H9 (cell line): ENCODE data around the gene HS6ST1. TPM values are rescaled to one million over a fixed set of nuclear protein-coding genes. Genes with fewer than 3 reads are reported as not detected.
A peak's percentile ranks its signal among the peaks of the same experiment; 100 is the strongest.

Source experiments
- DNase-seq: peaks from one replicate; pipeline ENCODE4 v3.0.0-alpha.2; 2017
- H2AFZ ChIP-seq: one replicate; pipeline ENCODE4 v1.6.1; 2013; ENCODE audit warnings: mild to moderate bottlenecking, low read length, control low read depth, moderate library complexity
- H2AK5ac ChIP-seq: 2 replicates; pipeline ENCODE4 v1.6.1; 2013; ENCODE audit warnings: low read length, control low read depth, mixed read lengths; ENCODE audit not compliant: insufficient read length
- H2BK120ac ChIP-seq: one replicate; pipeline ENCODE4 v1.6.1; 2013; ENCODE audit warnings: low read depth, mild to moderate bottlenecking, low read length, control low read depth, inconsistent platforms; ENCODE audit not compliant: poor library complexity, severe bottlenecking
- H2BK12ac ChIP-seq: 2 replicates; pipeline ENCODE4 v1.6.1; 2013; ENCODE audit warnings: low read length, control low read depth, mixed read lengths, low read depth; ENCODE audit not compliant: insufficient read length
- H2BK15ac ChIP-seq: 2 replicates; pipeline ENCODE4 v1.6.1; 2013; ENCODE audit warnings: low read depth, low read length, control low read depth
- H2BK20ac ChIP-seq: one replicate; pipeline ENCODE4 v1.6.1; 2013; ENCODE audit warnings: low read depth, mild to moderate bottlenecking, low read length, control low read depth, inconsistent platforms; ENCODE audit not compliant: poor library complexity, severe bottlenecking
- H2BK5ac ChIP-seq: 2 replicates; pipeline ENCODE4 v1.6.1; 2013; ENCODE audit warnings: low read length, control low read depth, mixed read lengths; ENCODE audit not compliant: insufficient read length
- H3K14ac ChIP-seq: 2 replicates; pipeline ENCODE4 v1.6.1; 2013; ENCODE audit warnings: low read length, control low read depth; ENCODE audit not compliant: insufficient read depth
- H3K18ac ChIP-seq: 2 replicates; pipeline ENCODE4 v1.6.1; 2013; ENCODE audit warnings: low read depth, mild to moderate bottlenecking, mixed read lengths, low read length, control low read depth; ENCODE audit not compliant: insufficient read length
- H3K23ac ChIP-seq: 2 replicates; pipeline ENCODE4 v1.6.1; 2013; ENCODE audit warnings: low read length, control low read depth, mixed read lengths, low read depth; ENCODE audit not compliant: insufficient read length
- H3K23me2 ChIP-seq: 2 replicates; pipeline ENCODE4 v1.6.1; 2013; ENCODE audit warnings: low read depth, mild to moderate bottlenecking, mixed read lengths, low read length, control low read depth; ENCODE audit not compliant: insufficient read length, poor library complexity, severe bottlenecking
- H3K27ac ChIP-seq: 2 replicates; pipeline ENCODE4 v1.5.1; 2013; ENCODE audit warnings: low read length, control low read depth, mixed read lengths, low read depth; ENCODE audit not compliant: insufficient read length
- H3K27me3 ChIP-seq: 2 replicates; pipeline ENCODE4 v1.6.1; 2013; ENCODE audit warnings: low read length, control low read depth, inconsistent platforms; ENCODE audit not compliant: insufficient read depth
- H3K4ac ChIP-seq: 2 replicates; pipeline ENCODE4 v1.6.1; 2013; ENCODE audit warnings: low read depth, mild to moderate bottlenecking, control low read depth, inconsistent platforms, low read length, moderate library complexity
- H3K4me1 ChIP-seq: 2 replicates; pipeline ENCODE4 v1.6.1; 2013; ENCODE audit warnings: low read length, control low read depth, inconsistent platforms; ENCODE audit not compliant: insufficient read depth
- H3K4me2 ChIP-seq: 2 replicates; pipeline ENCODE4 v1.6.1; 2013; ENCODE audit warnings: low read length, control low read depth, mixed read lengths; ENCODE audit not compliant: insufficient read length, insufficient read depth
- H3K56ac ChIP-seq: 2 replicates; pipeline ENCODE4 v1.6.1; 2013; ENCODE audit warnings: low read depth, mild to moderate bottlenecking, mixed read lengths, low read length, control low read depth; ENCODE audit not compliant: insufficient read length
- H3K79me1 ChIP-seq: 2 replicates; pipeline ENCODE4 v1.6.1; 2013; ENCODE audit warnings: low read depth, mild to moderate bottlenecking, moderate library complexity, low read length, control low read depth, inconsistent platforms; ENCODE audit not compliant: insufficient read depth, poor library complexity, severe bottlenecking
- H3K79me2 ChIP-seq: 2 replicates; pipeline ENCODE4 v1.6.1; 2013; ENCODE audit warnings: low read length, control low read depth, inconsistent platforms; ENCODE audit not compliant: insufficient read depth
- H3K9ac ChIP-seq: 2 replicates; pipeline ENCODE4 v1.6.1; 2013; ENCODE audit warnings: low read length, control low read depth, mixed read lengths; ENCODE audit not compliant: insufficient read length; ENCODE audit errors: extremely low read depth
- H3K9me3 ChIP-seq: one replicate; pipeline ENCODE4 v1.6.1; 2013; ENCODE audit warnings: low read depth, low read length, inconsistent platforms; ENCODE audit not compliant: control insufficient read depth
- H3T11ph ChIP-seq: one replicate; pipeline ENCODE4 v1.6.1; 2013; ENCODE audit warnings: mild to moderate bottlenecking, low read length, control low read depth, inconsistent platforms
- H4K20me1 ChIP-seq: one replicate; pipeline ENCODE4 v1.6.1; 2013; ENCODE audit not compliant: control insufficient read depth, insufficient read length, insufficient read depth
- H4K5ac ChIP-seq: 2 replicates; pipeline ENCODE4 v1.6.1; 2013; ENCODE audit warnings: low read depth, mild to moderate bottlenecking, mixed read lengths, low read length, control low read depth; ENCODE audit not compliant: insufficient read length
- H4K8ac ChIP-seq: replicated peaks from 2 replicates; pipeline ENCODE4 v1.6.1; 2013; ENCODE audit warnings: low read length, control low read depth, mixed read lengths, low read depth; ENCODE audit not compliant: insufficient read length
- H4K91ac ChIP-seq: 2 replicates; pipeline ENCODE4 v1.6.1; 2013; ENCODE audit warnings: low read depth, mild to moderate bottlenecking, moderate library complexity, mixed read lengths, low read length, control low read depth; ENCODE audit not compliant: insufficient read length
- H3K27ac Mint-ChIP-seq, 3 experiments: 2 replicates in 2 of 3; 3 replicates in 1 of 3; pipeline ENCODE4 v1.8.0; 2020 to 2021; ENCODE audit warnings: mixed read lengths in 3 of 3, mild to moderate bottlenecking in 1 of 3, moderate library complexity in 1 of 3
- H3K27me3 Mint-ChIP-seq: 2 replicates; pipeline ENCODE4 v1.8.0; 2021; ENCODE audit warnings: low read depth, mild to moderate bottlenecking, moderate library complexity, mixed read lengths
- H3K36me3 Mint-ChIP-seq, 3 experiments: 2 replicates in 2 of 3; 3 replicates in 1 of 3; pipeline ENCODE4 v1.8.0; 2020 to 2021; ENCODE audit warnings: low read depth in 3 of 3, mixed read lengths in 3 of 3; ENCODE audit not compliant: insufficient read depth in 1 of 3
- H3K4me1 Mint-ChIP-seq, 2 experiments: 2 replicates each; pipeline ENCODE4 v1.8.0; 2020; ENCODE audit warnings: mixed read lengths in 2 of 2
- H3K4me3 Mint-ChIP-seq, 2 experiments: 2 replicates in 1 of 2; 3 replicates in 1 of 2; pipeline ENCODE4 v1.8.0; 2020 to 2021; ENCODE audit warnings: mild to moderate bottlenecking in 2 of 2, mixed read lengths in 2 of 2, moderate library complexity in 1 of 2
- H3K9me3 Mint-ChIP-seq, 2 experiments: 2 replicates in 1 of 2; 3 replicates in 1 of 2; pipeline ENCODE4 v1.8.0; 2020; ENCODE audit warnings: mild to moderate bottlenecking in 2 of 2, mixed read lengths in 2 of 2, moderate library complexity in 1 of 2
- WGBS: extraction: QIAGEN DNeasy Blood & Tissue Kit; methylation state at CpG from one replicate; pipeline ENCODE4 v1.1.7; 2013; ENCODE audit warnings: missing lambda C conversion rate, low lambda C conversion rate, mixed read lengths; ENCODE audit not compliant: insufficient read length; ENCODE audit errors: extremely low coverage; 5-methylcytosine and 5-hydroxymethylcytosine counted together
- total RNA-seq: library from RNA; stranded (reverse); gene quantifications from 2 replicates; pipeline ENCODE4 v1.2.1, GENCODE V29; 2021
- TF ChIP-seq, protein P1 (sequence below): fragments of 200-600 bp; sonication (generic); conservative IDR thresholded peaks from 3 replicates; pipeline ENCODE4 v1.8.0; 2021; ENCODE audit warnings: antibody characterized with exemption, mild to moderate bottlenecking

HS6ST1 gene
- total RNA-seq, 1 experiment from 2014 or later = 60.2 TPM

- H3K27ac Mint-ChIP-seq = no peak overlapping the region
Observed at GRCh38 chr2:128272601-128273468, 45.8 kb downstream of the HS6ST1 start.

More at GRCh38 chr2:128272601-128273468, 45.8 kb downstream of the HS6ST1 start:
- Mint-ChIP-seq H3K4me1 (0 out of 4 replicates have a peak, but pooled peaks cover 0 to 2% of the 10 kb centered on the region in 2 experiments), H3K27me3 (no peaks in the 10 kb centered on the region), H3K4me3 (no peak overlapping the region), H3K36me3 (peaks cover 17 to 42% (median 32%) of the 10 kb centered on the region in 3 experiments), H3K9me3 (peaks cover 0 to 7% of the 10 kb centered on the region in 2 experiments; a peak in 1 of 5 replicates)
- no peak overlapping the region for H3K27ac ChIP-seq
- no peak overlapping the region for H2AK5ac ChIP-seq
- no peak overlapping the region for H3K4ac ChIP-seq
- H3T11ph ChIP-seq = no peak overlapping the region
- H3K18ac ChIP-seq = no peak overlapping the region
- H3K4me1 ChIP-seq = no peaks in the 10 kb centered on the region
- no peaks in the 10 kb centered on the region for H4K20me1 ChIP-seq
- no peaks in the 10 kb centered on the region for H3K23me2 ChIP-seq
- H4K91ac ChIP-seq = no peak overlapping the region
- H2BK15ac ChIP-seq = no peak overlapping the region
- no peak overlapping the region for H3K14ac ChIP-seq
- H3K79me1 ChIP-seq = no peaks in the 10 kb centered on the region
- no peak overlapping the region for H2BK20ac ChIP-seq
- TF ChIP-seq, protein P1, sequence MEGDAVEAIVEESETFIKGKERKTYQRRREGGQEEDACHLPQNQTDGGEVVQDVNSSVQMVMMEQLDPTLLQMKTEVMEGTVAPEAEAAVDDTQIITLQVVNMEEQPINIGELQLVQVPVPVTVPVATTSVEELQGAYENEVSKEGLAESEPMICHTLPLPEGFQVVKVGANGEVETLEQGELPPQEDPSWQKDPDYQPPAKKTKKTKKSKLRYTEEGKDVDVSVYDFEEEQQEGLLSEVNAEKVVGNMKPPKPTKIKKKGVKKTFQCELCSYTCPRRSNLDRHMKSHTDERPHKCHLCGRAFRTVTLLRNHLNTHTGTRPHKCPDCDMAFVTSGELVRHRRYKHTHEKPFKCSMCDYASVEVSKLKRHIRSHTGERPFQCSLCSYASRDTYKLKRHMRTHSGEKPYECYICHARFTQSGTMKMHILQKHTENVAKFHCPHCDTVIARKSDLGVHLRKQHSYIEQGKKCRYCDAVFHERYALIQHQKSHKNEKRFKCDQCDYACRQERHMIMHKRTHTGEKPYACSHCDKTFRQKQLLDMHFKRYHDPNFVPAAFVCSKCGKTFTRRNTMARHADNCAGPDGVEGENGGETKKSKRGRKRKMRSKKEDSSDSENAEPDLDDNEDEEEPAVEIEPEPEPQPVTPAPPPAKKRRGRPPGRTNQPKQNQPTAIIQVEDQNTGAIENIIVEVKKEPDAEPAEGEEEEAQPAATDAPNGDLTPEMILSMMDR = no peak
- no peak overlapping the region for H2AFZ ChIP-seq
- WGBS = no CpG with 5 or more reads among the region's 18 CpGs
- DNase-seq = peak; percentile 18
- no peak overlapping the region for H3K23ac ChIP-seq
- no peak overlapping the region for H3K4me2 ChIP-seq
- no peaks in the 10 kb centered on the region for H3K9me3 ChIP-seq
- H2BK12ac ChIP-seq = no peak overlapping the region
- no peak overlapping the region for H2BK5ac ChIP-seq
- H3K79me2 ChIP-seq = peaks cover 2% of the 10 kb centered on the region; the same call in 1 of the 2 replicates
- no peak overlapping the region for H4K8ac ChIP-seq
- H4K5ac ChIP-seq = no peak overlapping the region
- H3K56ac ChIP-seq = no peak overlapping the region
- no peak overlapping the region for H2BK120ac ChIP-seq
- H3K9ac ChIP-seq = no peak overlapping the region
- H3K27me3 ChIP-seq = no peaks in the 10 kb centered on the region
